Stimulated activated CD4-positive, alpha-beta T cell treated with anti-CD3 and anti-CD28 coated beads, Interleukin-2, amount 100 ng/mL, for 4 hours (primary cell): Measurements from ENCODE around the gene PCDHB13.
"Not testable (repeated sequence)": the region's sequence is repeated elsewhere in the genome, so short reads cannot be mapped to it uniquely, and the experiment has no call there.

Source experiments
- DNase-seq: peaks from one replicate; pipeline ENCODE4 v3.0.0-alpha.2; 2020; ENCODE audit warnings: low read depth

PCDHB13 gene

DNA sequence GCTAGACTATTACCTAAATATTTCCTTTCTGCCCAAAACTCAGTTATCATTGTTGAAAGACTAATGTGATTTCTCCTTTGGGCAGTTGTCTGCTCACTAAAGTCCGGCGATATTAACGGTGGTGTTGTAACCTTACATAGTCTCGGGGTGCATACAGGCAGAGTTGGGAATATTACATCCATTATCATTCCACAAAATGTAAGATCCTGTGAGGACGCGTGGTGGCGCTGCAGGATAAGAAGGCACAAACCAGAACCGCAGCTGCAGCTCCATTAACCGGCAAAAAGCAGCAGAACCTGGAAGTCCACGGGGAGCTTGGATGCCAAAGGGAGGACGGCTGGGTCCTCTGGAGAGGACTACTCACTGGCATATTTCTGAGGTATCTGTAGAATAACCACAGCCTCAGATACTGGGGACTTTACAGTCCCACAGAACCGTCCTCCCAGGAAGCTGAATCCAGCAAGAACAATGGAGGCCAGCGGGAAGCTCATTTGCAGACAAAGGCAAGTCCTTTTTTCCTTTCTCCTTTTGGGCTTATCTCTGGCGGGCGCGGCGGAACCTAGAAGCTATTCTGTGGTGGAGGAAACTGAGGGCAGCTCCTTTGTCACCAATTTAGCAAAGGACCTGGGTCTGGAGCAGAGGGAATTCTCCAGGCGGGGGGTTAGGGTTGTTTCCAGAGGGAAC, at the start of gene PCDHB13:
Gene PCDHB13 (plus strand): TSS at position 264 of the 684 bp plus-strand sequence. CDS start 205 bp downstream, at position 469.
- not testable (repeated sequence) for DNase-seq

DNA sequence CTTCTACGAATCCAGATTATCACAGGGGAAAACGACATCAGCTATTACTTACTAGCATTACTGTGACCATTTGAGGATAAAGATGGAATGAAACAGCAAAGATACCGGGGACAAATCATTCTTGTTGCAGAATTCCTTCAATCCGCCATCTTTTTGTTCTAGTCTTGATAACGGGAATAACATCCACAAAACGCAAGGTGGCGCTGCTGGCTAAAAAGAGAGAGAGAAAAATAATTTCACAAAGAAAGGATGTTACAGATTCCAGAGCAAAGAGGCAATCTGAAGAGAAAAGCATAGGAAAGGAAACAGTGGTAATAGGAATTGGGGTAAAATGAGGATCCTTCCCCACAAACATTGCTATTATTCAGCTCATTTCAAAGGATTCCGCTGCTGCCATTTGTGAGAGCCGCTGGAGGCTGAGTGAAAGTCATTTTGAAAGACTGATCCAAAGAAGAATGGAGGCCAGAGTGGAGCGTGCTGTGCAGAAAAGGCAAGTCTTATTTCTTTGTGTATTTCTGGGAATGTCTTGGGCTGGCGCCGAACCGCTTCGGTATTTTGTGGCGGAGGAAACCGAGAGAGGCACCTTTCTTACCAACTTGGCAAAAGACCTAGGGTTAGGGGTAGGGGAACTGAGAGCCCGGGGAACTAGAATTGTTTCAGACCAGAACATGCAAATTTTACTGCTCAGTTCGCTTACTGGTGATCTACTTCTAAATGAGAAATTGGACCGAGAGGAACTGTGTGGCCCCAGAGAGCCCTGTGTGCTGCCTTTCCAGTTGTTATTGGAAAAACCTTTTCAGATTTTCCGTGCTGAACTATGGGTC, 41.1 kb upstream of the PCDHB13 start, which contains the start of gene PCDHB7:
Gene PCDHB7 (plus strand): TSS at position 264 of the 824 bp plus-strand sequence. CDS start 192 bp downstream, at position 456.
- DNase-seq, result no peak

GRCh38 chr5:141174291-141175104, 39.2 kb upstream of the PCDHB13 start:
- DNase-seq, result not testable (repeated sequence)

- DNase-seq, result no peak
Observed at GRCh38 chr5:141175933-141176332, 37.8 kb upstream of the PCDHB13 start.

GRCh38 chr5:141177577-141178191, 36.0 kb upstream of the PCDHB13 start, which contains the start of gene PCDHB8:
Gene PCDHB8, plus strand, starts transcription at chr5:141177790. Its CDS starts 245 bp downstream, at chr5:141178035.
- DNase-seq, result not testable (repeated sequence)

DNA sequence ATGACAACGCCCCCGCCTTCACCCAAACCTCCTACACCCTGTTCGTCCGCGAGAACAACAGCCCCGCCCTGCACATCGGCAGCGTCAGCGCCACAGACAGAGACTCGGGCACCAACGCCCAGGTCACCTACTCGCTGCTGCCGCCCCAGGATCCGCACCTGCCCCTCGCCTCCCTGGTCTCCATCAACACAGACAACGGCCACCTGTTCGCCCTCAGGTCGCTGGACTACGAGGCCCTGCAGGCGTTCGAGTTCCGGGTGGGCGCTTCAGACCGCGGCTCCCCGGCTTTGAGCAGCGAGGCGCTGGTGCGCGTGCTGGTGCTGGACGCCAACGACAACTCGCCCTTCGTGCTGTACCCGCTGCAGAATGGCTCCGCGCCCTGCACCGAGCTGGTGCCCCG, 34.3 kb upstream of the PCDHB13 start:
- not testable (repeated sequence) for DNase-seq

GRCh38 chr5:141179876-141180275, 33.8 kb upstream of the PCDHB13 start:
- DNase-seq, result not testable (repeated sequence)

DNA sequence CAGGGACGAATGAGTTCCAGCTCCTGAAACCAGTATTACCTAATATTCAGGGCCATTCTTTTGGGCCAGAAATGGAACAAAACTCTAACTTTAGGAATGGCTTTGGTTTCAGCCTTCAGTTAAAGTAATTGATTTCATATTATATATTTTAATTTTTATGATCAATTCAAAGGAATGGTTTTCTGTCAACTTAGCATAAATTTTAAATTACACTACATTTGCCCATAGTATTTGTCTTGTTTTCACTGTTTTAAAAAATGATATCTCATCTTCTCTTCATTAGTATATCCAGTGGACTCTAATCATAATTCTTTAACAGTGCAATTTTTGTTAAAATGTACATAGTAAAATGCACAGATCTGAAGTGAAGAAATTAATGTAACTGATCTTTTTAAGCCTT, 33.4 kb upstream of the PCDHB13 start:
- no peak for DNase-seq

- DNase-seq, result no peak
Observed at GRCh38 chr5:141182248-141182647, 31.5 kb upstream of the PCDHB13 start, which contains the start of gene PCDHB16. Gene PCDHB16, plus strand, starts transcription at chr5:141182387. Its CDS starts 173 bp downstream, at chr5:141182560.

- not testable (repeated sequence) for DNase-seq
Observed at GRCh38 chr5:141184117-141184855, 29.4 kb upstream of the PCDHB13 start.

- no peak for DNase-seq
Observed at GRCh38 chr5:141186897-141187512, 26.7 kb upstream of the PCDHB13 start, which contains the start of gene PCDHB9. Gene PCDHB9, plus strand, starts transcription at chr5:141187161. Its CDS starts 158 bp downstream, at chr5:141187319.

GRCh38 chr5:141188682-141189081, 25.0 kb upstream of the PCDHB13 start:
- DNase-seq, result not testable (repeated sequence)

DNA sequence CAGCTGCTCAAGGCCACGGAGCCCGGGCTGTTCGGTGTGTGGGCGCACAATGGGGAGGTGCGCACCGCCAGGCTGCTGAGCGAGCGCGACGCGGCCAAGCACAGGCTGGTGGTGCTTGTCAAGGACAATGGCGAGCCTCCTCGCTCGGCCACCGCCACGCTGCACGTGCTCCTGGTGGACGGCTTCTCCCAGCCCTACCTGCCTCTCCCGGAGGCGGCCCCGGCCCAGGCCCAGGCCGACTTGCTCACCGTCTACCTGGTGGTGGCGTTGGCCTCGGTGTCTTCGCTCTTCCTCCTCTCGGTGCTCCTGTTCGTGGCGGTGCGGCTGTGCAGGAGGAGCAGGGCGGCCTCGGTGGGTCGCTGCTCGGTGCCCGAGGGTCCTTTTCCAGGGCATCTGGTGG, 24.6 kb upstream of the PCDHB13 start:
- DNase-seq, result not testable (repeated sequence)

DNA sequence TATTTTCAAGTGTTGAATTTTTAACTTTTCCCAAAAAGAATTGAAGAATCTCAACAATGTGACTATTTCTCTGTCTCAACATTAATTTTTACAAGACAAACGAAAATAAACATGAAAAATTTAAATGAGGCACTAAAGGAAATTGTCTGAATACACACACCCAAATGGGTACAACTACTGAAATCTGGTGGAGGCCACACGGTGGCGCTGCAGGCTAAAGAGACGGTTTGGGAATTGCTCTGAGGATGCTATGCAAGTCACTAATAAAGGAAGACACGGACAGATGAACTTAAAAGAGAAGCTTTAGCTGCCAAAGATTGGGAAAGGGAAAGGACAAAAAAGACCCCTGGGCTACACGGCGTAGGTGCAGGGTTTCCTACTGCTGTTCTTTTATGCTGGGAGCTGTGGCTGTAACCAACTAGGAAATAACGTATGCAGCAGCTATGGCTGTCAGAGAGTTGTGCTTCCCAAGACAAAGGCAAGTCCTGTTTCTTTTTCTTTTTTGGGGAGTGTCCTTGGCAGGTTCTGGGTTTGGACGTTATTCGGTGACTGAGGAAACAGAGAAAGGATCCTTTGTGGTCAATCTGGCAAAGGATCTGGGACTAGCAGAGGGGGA, 21.5 kb upstream of the PCDHB13 start, which contains the start of gene PCDHB10:
Gene PCDHB10 (plus strand): TSS at position 244 of the 616 bp plus-strand sequence. CDS start 200 bp downstream, at position 444.
- no peak for DNase-seq

GRCh38 chr5:141194332-141194731, 19.4 kb upstream of the PCDHB13 start:
- DNase-seq, result not testable (repeated sequence)

- no peak for DNase-seq
Observed at GRCh38 chr5:141196363-141196762, 17.4 kb upstream of the PCDHB13 start.

DNA sequence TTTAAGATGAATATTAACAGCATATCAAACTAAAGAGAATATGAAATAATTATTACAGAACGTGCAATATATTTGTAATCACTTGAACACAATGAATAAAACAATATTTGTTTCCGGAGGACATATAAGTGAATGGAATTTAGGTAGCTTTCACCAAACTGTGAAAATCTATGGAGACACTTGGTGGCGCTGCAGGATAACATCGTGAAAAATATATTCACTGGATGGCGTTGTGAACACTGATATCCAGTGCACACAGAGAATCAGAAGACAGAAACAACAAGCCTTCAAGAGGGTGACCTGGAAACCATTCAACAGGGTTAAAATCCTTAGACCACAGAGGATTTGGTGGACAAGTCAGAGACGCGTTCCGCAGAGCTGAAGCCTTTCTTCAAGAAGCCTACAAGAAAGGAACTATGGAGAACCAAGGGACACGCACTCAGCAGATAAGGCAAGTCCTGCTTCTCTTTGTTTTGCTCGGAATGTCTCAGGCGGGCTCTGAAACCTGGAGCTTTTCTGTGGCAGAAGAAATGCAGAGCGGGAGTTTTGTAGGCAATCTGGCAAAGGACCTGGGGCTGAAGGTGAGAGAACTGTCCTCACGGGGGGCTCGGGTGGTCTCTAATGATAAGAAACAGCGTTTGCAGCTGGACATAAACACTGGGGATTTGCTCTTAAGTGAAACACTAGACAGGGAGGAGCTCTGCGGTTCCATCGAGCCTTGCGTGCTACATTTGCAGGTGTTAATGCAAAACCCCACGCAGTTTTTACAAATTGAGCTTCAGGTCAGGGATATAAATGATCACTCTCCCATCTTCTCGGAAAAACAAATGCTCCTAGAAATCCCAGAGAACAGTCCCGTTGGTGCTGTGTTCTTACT, 14.1 kb upstream of the PCDHB13 start, which contains the start of gene PCDHB11:
Gene PCDHB11 (plus strand): TSS at position 269 of the 877 bp plus-strand sequence. CDS start 148 bp downstream, at position 417.
- no peak for DNase-seq

- not testable (repeated sequence) for DNase-seq
Observed at GRCh38 chr5:141201126-141201525, 12.6 kb upstream of the PCDHB13 start.
